Breast epithelium (tissue), 4 donors: ENCODE measurements around the gene AIG1. TPM values are rescaled to one million over a fixed set of nuclear protein-coding genes. Genes with fewer than 3 reads are reported as not detected.

Experiments
- DNase-seq, 2 donors: peaks; one replicate each; pipeline ENCODE4 v3.0.0-alpha.2; 2019; ENCODE audit warnings: low spot score in 2 of 2
- H3K27ac ChIP-seq, 2 donors: fragments of 200-600 bp; sonication (generic) in 1 of 2; one replicate each; pipeline ENCODE4 v1.5.1; 2016 to 2019; ENCODE audit warnings: mild to moderate bottlenecking in 1 of 2
- H3K27me3 ChIP-seq, 2 donors: fragments of 200-600 bp; sonication (generic) in 1 of 2; one replicate each; pipeline versions ENCODE4 v1.5.1 to v1.6.0; 2017 to 2019; ENCODE audit warnings: control low read depth in 1 of 2, mild to moderate bottlenecking in 1 of 2
- H3K36me3 ChIP-seq: fragments of 200-600 bp; one replicate; pipeline ENCODE4 v1.5.1; 2019
- H3K4me1 ChIP-seq, 2 donors: fragments of 200-600 bp; sonication (generic); one replicate each; pipeline ENCODE4 v1.5.1; 2016 to 2019; ENCODE audit warnings: control low read depth in 1 of 2
- H3K4me3 ChIP-seq, 3 donors: fragments of 200-600 bp; sonication (generic); 1 replicate in 2 of 3; 2 replicates in 1 of 3; pipeline ENCODE4 v1.5.1; 2016 to 2019; ENCODE audit warnings: mild to moderate bottlenecking in 3 of 3, moderate library complexity in 2 of 3
- H3K9me3 ChIP-seq, 2 donors: fragments of 200-600 bp; sonication (generic) in 1 of 2; one replicate each; pipeline ENCODE4 v1.5.1; 2016 to 2019; ENCODE audit warnings: control low read depth in 1 of 2
- CTCF ChIP-seq, 3 donors: fragments of 450-650 bp; IDR thresholded peaks; one replicate each; pipeline ENCODE4 v1.5.1; 2016 to 2017; ENCODE audit warnings: antibody characterized with exemption in 3 of 3, mild to moderate bottlenecking in 3 of 3, moderate library complexity in 3 of 3
- POLR2A ChIP-seq: fragments of 450-650 bp; IDR thresholded peaks from one replicate; pipeline ENCODE4 v1.6.1; 2016; ENCODE audit warnings: antibody characterized with exemption, mild to moderate bottlenecking, moderate library complexity
- POLR2AphosphoS5 ChIP-seq, 3 donors: sonication (generic); formaldehyde crosslinking; IDR thresholded peaks; one replicate each; pipeline ENCODE4 v1.6.1; 2017; ENCODE audit warnings: antibody characterized with exemption in 3 of 3
- intact Hi-C: fragments of 100-400 bp; cut with DNase I; formaldehyde crosslinking; loops from one replicate; pipeline ENCODE4 v1.15.1; 2023; ENCODE audit warnings: low total_unique reads
- total RNA-seq, 3 donors: library from RNA; depleted of rRNA; stranded (reverse); fragments of >200 nt; gene quantifications; one replicate each; pipeline ENCODE4 v1.1.0, GENCODE V29; 2016

AIG1 gene
- total RNA-seq, 3 donors from 2014 or later: 43.0 to 53.6 (median 44.2) TPM

- intact Hi-C loops: no loop called here
- H3K9me3 ChIP-seq: peaks cover 0 to 4% of the 10 kb centered on the region in 2 donors
- no peaks in the 10 kb centered on the region for H3K4me1 ChIP-seq
- no peak overlapping the region for H3K27ac ChIP-seq
- H3K36me3 ChIP-seq: no peaks in the 10 kb centered on the region
- TF ChIP-seq CTCF (IDR thresholded peaks at IDR 0.05): no peak
- no peak for TF ChIP-seq POLR2A
- TF ChIP-seq POLR2AphosphoS5 (IDR thresholded peaks at IDR 0.05): no peak
- no peaks in the 10 kb centered on the region for H3K27me3 ChIP-seq
- H3K4me3 ChIP-seq: no peak overlapping the region
- DNase-seq: no peak
These were observed 145.3 kb downstream of the AIG1 start for GRCh38 chr6:143205991-143206390.

- Histone ChIP-seq H3K4me3 (no peak overlapping the region), H3K4me1 (no peaks in the 10 kb centered on the region), H3K27ac (no peak overlapping the region), H3K9me3 (peaks cover 0 to 4% of the 10 kb centered on the region in 2 donors), H3K36me3 (no peaks in the 10 kb centered on the region), H3K27me3 (no peaks in the 10 kb centered on the region)
- TF ChIP-seq CTCF (IDR thresholded peaks at IDR 0.05) (no peak), POLR2A (no peak), POLR2AphosphoS5 (IDR thresholded peaks at IDR 0.05) (no peak)
- no peak for DNase-seq
- intact Hi-C loops: no loop called here
These were observed 145.9 kb downstream of the AIG1 start for GRCh38 chr6:143206550-143206949.

GRCh38 chr6:143210420-143210819 is 149.7 kb downstream of the AIG1 start:
- intact Hi-C loops: no loop called here
- H3K9me3 ChIP-seq: no peaks in the 10 kb centered on the region
- H3K27ac ChIP-seq: no peak overlapping the region
- H3K4me1 ChIP-seq: no peaks in the 10 kb centered on the region
- H3K27me3 ChIP-seq: no peaks in the 10 kb centered on the region
- no peaks in the 10 kb centered on the region for H3K36me3 ChIP-seq
- TF ChIP-seq CTCF (IDR thresholded peaks at IDR 0.05) (no peak), POLR2AphosphoS5 (IDR thresholded peaks at IDR 0.05) (no peak), POLR2A (no peak)
- no peak for DNase-seq
- H3K4me3 ChIP-seq: no peak overlapping the region

GRCh38 chr6:143213859-143214376 is 153.2 kb downstream of the AIG1 start:
- Histone ChIP-seq H3K9me3 (no peaks in the 10 kb centered on the region), H3K4me1 (no peaks in the 10 kb centered on the region), H3K36me3 (no peaks in the 10 kb centered on the region), H3K27me3 (no peaks in the 10 kb centered on the region), H3K4me3 (no peak overlapping the region), H3K27ac (no peak overlapping the region)
- DNase-seq: no peak
- intact Hi-C loops: no loop called here
- TF ChIP-seq POLR2AphosphoS5 (IDR thresholded peaks at IDR 0.05) (no peak), CTCF (IDR thresholded peaks at IDR 0.05) (no peak), POLR2A (no peak)

GRCh38 chr6:143215363-143215762 is 154.7 kb downstream of the AIG1 start:
- TF ChIP-seq CTCF (IDR thresholded peaks at IDR 0.05) (no peak), POLR2AphosphoS5 (IDR thresholded peaks at IDR 0.05) (no peak), POLR2A (no peak)
- Histone ChIP-seq H3K36me3 (no peaks in the 10 kb centered on the region), H3K27ac (no peak overlapping the region), H3K4me3 (no peak overlapping the region), H3K4me1 (no peaks in the 10 kb centered on the region), H3K9me3 (no peaks in the 10 kb centered on the region), H3K27me3 (no peaks in the 10 kb centered on the region)
- intact Hi-C loops: no loop called here
- DNase-seq: no peak
